Mucosa of descending colon (tissue), 3 donors: ENCODE measurements around the gene DDIT4L. TPM values are rescaled to one million over a fixed set of nuclear protein-coding genes. Genes with fewer than 3 reads are reported as not detected.

Source experiments
- ATAC-seq: fragments of 200-7000 bp; cut with Tn5 transposase; one replicate; pipeline ENCODE4 v1.9.1; 2020; ENCODE audit warnings: mild to moderate bottlenecking, moderate library complexity
- DNase-seq, 3 donors: peaks; one replicate each; pipeline ENCODE4 v3.0.0-alpha.2; 2020
- H3K36me3 ChIP-seq: fragments of 200-600 bp; one replicate; pipeline ENCODE4 v1.8.0; 2021; ENCODE audit warnings: low read depth, mild to moderate bottlenecking
- H3K4me1 ChIP-seq: fragments of 200-600 bp; one replicate; pipeline ENCODE4 v1.8.0; 2021; ENCODE audit warnings: low read depth, mild to moderate bottlenecking
- H3K4me3 ChIP-seq: fragments of 200-600 bp; one replicate; pipeline ENCODE4 v1.8.0; 2021; ENCODE audit warnings: mild to moderate bottlenecking
- H3K9me3 ChIP-seq: fragments of 200-600 bp; one replicate; pipeline ENCODE4 v1.8.0; 2021; ENCODE audit warnings: mild to moderate bottlenecking
- CTCF ChIP-seq: fragments of 200-600 bp; IDR thresholded peaks from one replicate; pipeline ENCODE4 v1.8.0; 2022; ENCODE audit warnings: antibody characterized with exemption, mild to moderate bottlenecking
- intact Hi-C, 2 donors: fragments of 100-400 bp; cut with DNase I in 1 of 2; cut with micrococcal nuclease in 1 of 2; formaldehyde crosslinking; loops; one replicate each; pipeline versions ENCODE4 v1.11.0 to v1.11.1; 2022; cut with DNase I, micrococcal nuclease
- total RNA-seq, 3 donors: library from RNA; stranded (reverse); fragmentation: NEBNext Ultra II Directional in 2 of 3; extraction: Animal tissue kit (Norgen Biotek cat#: 25700) in 2 of 3; gene quantifications; one replicate each; pipeline versions ENCODE4 v1.2.1 to v1.2.4, GENCODE V29; 2021 to 2023
- donor health status: DM: no; HTN: no; CAD: no; lungs with moderate emphysema.
- donor health status: DM: no; HTN: no; CAD: no.
- donor health status: DM: no; HTN: yes; CAD: no.

Gene DDIT4L
- total RNA-seq, 3 donors from 2014 or later: 0.43 to 5.8 TPM; not detected in 1

- DNase-seq (no peak), ATAC-seq (no peak)
- Histone ChIP-seq H3K4me1 (peaks cover 6% of the 10 kb centered on the region), H3K36me3 (no peaks in the 10 kb centered on the region), H3K4me3 (no peak overlapping the region), H3K9me3 (no peaks in the 10 kb centered on the region)
- TF ChIP-seq CTCF: no peak
- intact Hi-C loops: no loop called here
These were observed 2.5 kb downstream of the DDIT4L start for GRCh38 chr4:100187781-100188180.

- no peak overlapping the region for H3K4me3 ChIP-seq
- no peak for DNase-seq
- intact Hi-C loops: no loop called here
- TF ChIP-seq CTCF: no peak
- no peak for ATAC-seq
- H3K9me3 ChIP-seq: no peaks in the 10 kb centered on the region
- H3K4me1 ChIP-seq: peaks cover 6% of the 10 kb centered on the region
- no peaks in the 10 kb centered on the region for H3K36me3 ChIP-seq
These were observed 5.5 kb downstream of the DDIT4L start for GRCh38 chr4:100184787-100185186.

GRCh38 chr4:100177855-100178254, 12.4 kb downstream of the DDIT4L start:
- ATAC-seq (no peak), DNase-seq (no peak)
- intact Hi-C loops: no loop called here
- H3K4me3 ChIP-seq: no peak overlapping the region
- TF ChIP-seq CTCF: no peak
- no peaks in the 10 kb centered on the region for H3K9me3 ChIP-seq
- H3K4me1 ChIP-seq: no peaks in the 10 kb centered on the region
- H3K36me3 ChIP-seq: no peaks in the 10 kb centered on the region

GRCh38 chr4:100177126-100177525, 13.1 kb downstream of the DDIT4L start:
- DNase-seq (no peak), ATAC-seq (no peak)
- H3K4me3 ChIP-seq: no peak overlapping the region
- no peaks in the 10 kb centered on the region for H3K36me3 ChIP-seq
- intact Hi-C loops: no loop called here
- no peak for TF ChIP-seq CTCF
- H3K4me1 ChIP-seq: no peaks in the 10 kb centered on the region
- H3K9me3 ChIP-seq: no peaks in the 10 kb centered on the region

- H3K4me3 ChIP-seq: no peak overlapping the region
- no peak for TF ChIP-seq CTCF
- H3K9me3 ChIP-seq: no peaks in the 10 kb centered on the region
- ATAC-seq (no peak), DNase-seq (no peak)
- no peaks in the 10 kb centered on the region for H3K36me3 ChIP-seq
- no peaks in the 10 kb centered on the region for H3K4me1 ChIP-seq
- intact Hi-C loops: no loop called here
These were observed 14.4 kb downstream of the DDIT4L start for GRCh38 chr4:100175858-100176257.

- no peaks in the 10 kb centered on the region for H3K36me3 ChIP-seq
- H3K9me3 ChIP-seq: no peaks in the 10 kb centered on the region
- ATAC-seq: no peak
- intact Hi-C loops: no loop called here
- no peak for TF ChIP-seq CTCF
- no peaks in the 10 kb centered on the region for H3K4me1 ChIP-seq
- no peak for DNase-seq
- no peak overlapping the region for H3K4me3 ChIP-seq
These were observed 15.3 kb downstream of the DDIT4L start for GRCh38 chr4:100174985-100175383.
